Vagina (tissue), 2 donors: ENCODE measurements around the gene FFAR1.

Experiments used
- POLR2A ChIP-seq, 2 donors: fragments of 450-650 bp; IDR thresholded peaks; one replicate each; pipeline ENCODE4 v1.6.1; 2017; ENCODE audit warnings: antibody characterized with exemption in 2 of 2, mild to moderate bottlenecking in 2 of 2, moderate library complexity in 2 of 2
- POLR2AphosphoS5 ChIP-seq, 2 donors: sonication (generic); formaldehyde crosslinking; IDR thresholded peaks; one replicate each; pipeline ENCODE4 v1.9.0; 2017; ENCODE audit warnings: antibody characterized with exemption in 2 of 2, mild to moderate bottlenecking in 2 of 2, low read depth in 1 of 2; ENCODE audit not compliant: insufficient read depth in 1 of 2
- TF ChIP-seq, protein P1 (sequence below), 3 experiments: fragments of 450-650 bp in 2 of 3; fragments of 200-600 bp in 1 of 3; sonication (generic) in 1 of 3; IDR thresholded peaks; one replicate each; pipeline ENCODE4 v1.5.1; 2017 to 2019; ENCODE audit warnings: antibody characterized with exemption in 3 of 3, mild to moderate bottlenecking in 2 of 3, moderate library complexity in 2 of 3

- TF ChIP-seq, protein P1, sequence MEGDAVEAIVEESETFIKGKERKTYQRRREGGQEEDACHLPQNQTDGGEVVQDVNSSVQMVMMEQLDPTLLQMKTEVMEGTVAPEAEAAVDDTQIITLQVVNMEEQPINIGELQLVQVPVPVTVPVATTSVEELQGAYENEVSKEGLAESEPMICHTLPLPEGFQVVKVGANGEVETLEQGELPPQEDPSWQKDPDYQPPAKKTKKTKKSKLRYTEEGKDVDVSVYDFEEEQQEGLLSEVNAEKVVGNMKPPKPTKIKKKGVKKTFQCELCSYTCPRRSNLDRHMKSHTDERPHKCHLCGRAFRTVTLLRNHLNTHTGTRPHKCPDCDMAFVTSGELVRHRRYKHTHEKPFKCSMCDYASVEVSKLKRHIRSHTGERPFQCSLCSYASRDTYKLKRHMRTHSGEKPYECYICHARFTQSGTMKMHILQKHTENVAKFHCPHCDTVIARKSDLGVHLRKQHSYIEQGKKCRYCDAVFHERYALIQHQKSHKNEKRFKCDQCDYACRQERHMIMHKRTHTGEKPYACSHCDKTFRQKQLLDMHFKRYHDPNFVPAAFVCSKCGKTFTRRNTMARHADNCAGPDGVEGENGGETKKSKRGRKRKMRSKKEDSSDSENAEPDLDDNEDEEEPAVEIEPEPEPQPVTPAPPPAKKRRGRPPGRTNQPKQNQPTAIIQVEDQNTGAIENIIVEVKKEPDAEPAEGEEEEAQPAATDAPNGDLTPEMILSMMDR (IDR thresholded peaks at IDR 0.05): no peak
- no peak for TF ChIP-seq POLR2A (IDR thresholded peaks at IDR 0.05)
- no peak for TF ChIP-seq POLR2AphosphoS5 (IDR thresholded peaks at IDR 0.05; ENCODE audit: insufficient read depth in 1 of 2, low read depth in 1 of 2)
These were observed 32.7 kb upstream of the FFAR1 start for GRCh38 chr19:35314858-35315470.
